Erythroblast (primary cell): ENCODE data around the gene NCLN.
A peak's percentile ranks its signal among the peaks of the same experiment; 100 is the strongest.
"Not testable (repeated sequence)": the region's sequence is repeated elsewhere in the genome, so short reads cannot be mapped to it uniquely, and the experiment has no call there.

Experiments used
- DNase-seq, 2 experiments: peaks; one replicate each; lab custom pipeline; 2025; lab: John Stamatoyannopoulos, UW
- GATA1 ChIP-seq: IDR thresholded peaks from 2 replicates; pipeline ENCODE4 v1.6.1; 2011; ENCODE audit warnings: low read depth, mild to moderate bottlenecking, control low read depth, low read length, moderate library complexity
- POLR2A ChIP-seq: IDR thresholded peaks from 2 replicates; pipeline ENCODE4 v1.6.1; 2011; ENCODE audit warnings: mild to moderate bottlenecking, low read length

Gene NCLN

DNA sequence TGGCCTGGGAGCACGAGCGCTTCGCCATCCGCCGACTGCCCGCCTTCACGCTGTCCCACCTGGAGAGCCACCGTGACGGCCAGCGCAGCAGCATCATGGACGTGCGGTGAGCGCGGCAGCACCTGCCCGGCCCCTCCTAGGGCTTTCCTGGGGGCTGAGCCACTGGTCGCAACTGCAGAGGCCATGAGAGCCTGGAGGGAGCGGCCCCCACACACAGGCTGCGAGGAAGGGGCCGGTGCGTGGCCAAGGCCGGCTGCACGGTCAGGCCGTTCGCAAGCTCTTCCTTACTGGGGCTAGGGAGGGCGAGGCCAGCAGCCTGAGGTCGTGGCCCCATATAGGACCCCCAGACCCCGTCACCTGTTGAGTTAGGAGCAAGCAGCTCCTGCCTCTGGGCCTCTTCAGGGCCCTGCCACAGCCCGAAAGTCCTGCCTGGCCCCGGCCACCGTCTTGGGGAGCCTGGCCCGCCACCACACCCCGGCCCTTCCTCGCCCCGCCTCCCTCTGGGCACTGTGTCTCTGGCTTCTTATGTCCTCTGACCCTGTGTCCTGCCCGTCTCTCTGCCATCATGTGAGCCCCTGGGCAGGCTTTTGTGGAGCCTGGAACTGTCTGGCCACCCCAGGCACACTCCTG is 19.0 kb downstream of the NCLN start:
- TF ChIP-seq GATA1 (no peak), POLR2A (no peak)
- DNase-seq: no peak

DNA sequence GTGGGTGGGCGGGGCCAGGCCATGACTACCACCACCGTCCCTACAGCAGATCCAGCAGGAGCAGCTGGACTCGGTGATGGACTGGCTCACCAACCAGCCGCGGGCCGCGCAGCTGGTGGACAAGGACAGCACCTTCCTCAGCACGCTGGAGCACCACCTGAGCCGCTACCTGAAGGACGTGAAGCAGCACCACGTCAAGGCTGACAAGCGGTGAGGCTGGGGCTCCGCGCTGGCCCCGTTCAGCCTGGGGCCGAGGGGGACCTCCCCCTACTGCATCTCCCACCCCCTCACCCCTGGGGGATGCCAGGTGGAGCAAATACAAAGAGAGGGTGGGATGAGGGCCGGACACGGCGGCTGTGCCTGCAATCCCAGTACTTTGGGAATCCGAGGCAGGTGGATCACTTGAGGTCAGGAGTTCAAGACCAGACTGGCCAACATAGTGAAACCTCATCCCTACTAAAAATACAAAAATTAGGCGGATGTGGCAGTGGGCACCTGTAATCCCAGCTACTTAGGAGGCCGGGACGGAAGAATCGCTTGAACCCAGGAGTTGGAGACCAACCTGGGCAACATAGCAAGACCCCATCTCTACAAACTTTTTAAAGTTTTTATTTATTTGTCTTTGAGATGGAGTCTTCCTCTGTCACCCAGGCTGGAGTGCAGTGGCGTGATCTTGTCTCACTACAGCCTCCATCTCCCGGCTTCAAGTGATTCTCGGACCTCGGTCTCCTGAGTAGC is 20.7 kb downstream of the NCLN start:
- TF ChIP-seq POLR2A (no peak), GATA1 (no peak)
- no peak for DNase-seq

DNA sequence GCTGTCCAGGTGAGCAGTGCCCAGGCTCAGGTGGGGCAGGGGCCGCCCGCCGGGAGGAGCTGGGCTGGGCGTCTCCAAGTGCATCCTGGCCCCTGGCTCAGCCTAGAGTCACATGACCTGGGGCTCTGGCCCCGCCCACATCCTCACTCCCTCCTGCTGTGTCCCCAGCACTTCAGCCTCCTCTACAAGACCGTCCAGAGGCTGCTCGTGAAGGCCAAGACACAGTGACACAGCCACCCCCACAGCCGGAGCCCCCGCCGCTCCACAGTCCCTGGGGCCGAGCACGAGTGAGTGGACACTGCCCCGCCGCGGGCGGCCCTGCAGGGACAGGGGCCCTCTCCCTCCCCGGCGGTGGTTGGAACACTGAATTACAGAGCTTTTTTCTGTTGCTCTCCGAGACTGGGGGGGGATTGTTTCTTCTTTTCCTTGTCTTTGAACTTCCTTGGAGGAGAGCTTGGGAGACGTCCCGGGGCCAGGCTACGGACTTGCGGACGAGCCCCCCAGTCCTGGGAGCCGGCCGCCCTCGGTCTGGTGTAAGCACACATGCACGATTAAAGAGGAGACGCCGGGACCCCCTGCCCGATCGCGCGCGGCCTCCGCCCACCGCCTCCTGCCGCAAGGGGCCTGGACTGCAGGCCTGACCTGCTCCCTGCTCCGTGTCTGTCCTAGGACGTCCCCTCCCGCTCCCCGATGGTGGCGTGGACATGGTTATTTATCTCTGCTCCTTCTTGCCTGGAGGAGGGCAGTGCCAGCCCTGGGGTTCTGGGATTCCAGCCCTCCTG is 21.9 kb downstream of the NCLN start:
- TF ChIP-seq POLR2A: no peak
- no peak for TF ChIP-seq GATA1
- no peak for DNase-seq

DNA sequence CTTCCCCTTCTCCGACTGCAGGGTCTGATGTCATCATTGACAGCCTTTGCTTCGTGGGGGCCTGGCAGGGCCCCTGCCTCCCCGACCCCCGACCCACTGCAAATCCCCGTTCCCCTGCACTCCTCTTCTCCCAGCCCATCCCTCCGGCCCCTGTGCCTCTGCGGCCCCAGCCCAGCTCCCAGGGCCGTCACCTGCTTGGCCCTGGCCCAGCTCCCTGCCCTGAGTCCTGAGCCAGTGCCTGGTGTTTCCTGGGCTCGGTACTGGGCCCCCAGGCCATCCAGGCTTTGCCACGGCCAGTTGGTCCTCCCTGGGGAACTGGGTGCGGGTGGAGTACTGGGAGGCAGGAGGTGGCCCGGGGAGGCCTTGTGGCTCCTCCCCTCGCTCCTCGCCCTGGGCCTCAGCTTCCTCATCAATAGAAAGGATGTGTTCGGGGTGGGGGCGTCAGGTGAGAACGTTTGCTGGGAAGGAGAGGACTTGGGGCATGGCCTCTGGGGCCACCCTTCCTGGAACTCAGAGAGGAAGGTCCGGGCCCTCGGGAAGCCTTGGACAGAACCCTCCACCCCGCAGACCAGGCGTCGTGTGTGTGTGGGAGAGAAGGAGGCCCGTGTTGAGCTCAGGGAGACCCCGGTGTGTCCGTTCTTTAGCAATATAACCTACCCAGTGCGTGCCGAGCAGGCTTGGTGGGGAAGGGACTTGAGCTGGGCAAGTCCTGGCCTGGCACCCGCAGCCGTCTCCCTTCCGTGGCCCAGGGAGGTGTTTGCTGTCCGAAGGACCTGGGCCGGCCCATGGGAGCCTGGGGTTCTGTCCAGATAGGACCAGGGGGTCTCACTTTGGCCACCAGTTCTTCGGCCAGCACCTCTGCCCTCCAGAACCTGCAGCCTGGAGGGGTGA is 22.8 kb downstream of the NCLN start:
- TF ChIP-seq POLR2A: no peak
- no peak for TF ChIP-seq GATA1
- no peak for DNase-seq

DNA sequence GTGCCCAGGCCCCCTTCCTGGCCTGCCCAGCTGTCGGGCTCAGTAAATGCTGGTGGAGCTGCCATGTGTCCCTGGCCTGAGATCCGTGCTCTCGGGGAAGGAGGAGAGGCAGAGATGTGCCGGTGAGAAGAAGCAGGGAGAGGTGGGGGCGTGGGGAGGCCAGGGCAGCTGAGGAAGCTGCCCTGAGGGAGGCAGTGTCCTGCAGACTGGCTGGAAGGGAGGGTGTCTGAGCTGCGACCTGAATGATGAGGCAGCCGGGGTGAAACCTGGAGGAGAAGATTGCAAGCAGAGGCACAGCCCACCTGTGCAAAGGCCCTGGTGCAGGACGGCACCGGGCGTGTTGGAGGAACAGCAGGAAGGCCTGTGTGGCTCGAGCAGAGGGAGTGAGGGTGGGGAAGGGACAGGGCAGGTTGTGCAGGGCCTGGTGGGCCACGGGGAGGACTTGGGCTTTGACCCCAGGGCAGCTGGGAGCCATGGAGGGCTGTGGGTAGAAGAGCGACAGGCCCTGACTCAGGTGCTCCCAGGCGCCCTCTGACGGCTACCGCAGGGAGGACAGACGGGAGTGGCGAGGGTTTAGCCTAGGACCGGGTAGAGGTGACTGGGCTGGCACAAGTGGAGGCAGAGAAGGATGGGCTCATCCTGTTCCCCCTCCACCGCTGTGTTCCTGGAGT is 24.8 kb downstream of the NCLN start:
- TF ChIP-seq POLR2A (no peak), GATA1 (no peak)
- peak; percentile 46 to 69 for DNase-seq

DNA sequence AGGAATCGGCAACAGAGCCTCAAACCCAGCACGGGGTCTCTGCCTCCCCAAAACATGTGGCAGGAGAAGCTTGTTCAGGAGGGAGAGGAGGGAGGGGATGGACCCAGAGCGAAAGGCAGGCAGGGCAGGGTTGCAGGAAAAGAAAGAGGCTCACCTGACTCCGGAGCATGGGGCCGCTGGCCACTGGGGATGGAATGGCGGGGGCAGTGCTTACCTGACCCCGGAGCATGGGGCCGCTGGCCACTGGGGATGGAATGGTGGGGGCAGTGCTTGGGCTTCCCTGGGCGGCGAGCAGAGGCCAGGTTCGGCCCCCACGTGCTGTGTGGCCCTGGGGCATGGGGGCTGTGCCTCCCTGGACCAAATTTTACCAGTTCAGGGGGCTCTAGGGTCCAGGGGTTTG is 25.5 kb downstream of the NCLN start:
- TF ChIP-seq GATA1: no peak
- TF ChIP-seq POLR2A: no peak
- no peak for DNase-seq

DNA sequence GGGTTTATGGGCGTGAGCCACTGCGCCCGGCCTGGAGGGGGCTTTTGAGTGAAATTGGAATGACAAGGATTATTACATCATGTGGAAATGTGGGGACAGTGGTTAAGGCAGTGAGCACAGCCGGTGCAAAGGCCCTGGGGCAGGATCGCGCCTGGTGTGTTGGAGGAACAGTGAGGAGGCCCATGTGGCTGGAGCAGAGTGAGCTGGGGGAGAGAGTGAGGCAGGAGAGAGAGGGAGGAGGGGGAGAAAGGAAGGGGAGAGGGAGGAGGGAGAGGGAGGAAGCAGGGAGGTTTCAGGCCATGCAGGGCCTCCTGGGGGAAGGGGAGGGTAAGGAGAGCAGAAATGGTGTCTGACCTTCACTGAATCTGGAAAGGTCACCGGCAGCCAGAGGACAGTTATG is 27.4 kb downstream of the NCLN start:
- TF ChIP-seq POLR2A (no peak), GATA1 (no peak)
- no peak for DNase-seq

DNA sequence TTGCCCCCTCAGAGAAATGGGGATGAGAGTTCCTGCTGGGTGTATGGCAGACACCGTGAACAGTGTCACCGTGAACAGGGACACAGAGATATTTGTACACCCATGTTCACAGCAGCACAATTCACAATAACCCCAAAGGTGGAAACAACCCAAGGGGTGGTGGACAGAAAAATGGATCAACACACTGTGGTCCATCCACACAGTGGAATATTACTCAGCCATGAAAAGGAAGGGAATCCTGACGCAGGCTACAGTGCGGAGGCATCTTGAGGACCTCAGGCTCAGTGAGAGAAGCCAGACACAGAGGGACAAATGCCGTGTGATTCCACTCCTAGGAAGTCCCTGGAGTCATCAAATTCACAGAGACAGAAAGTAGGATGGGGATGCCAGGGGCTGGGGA is 31.1 kb downstream of the NCLN start:
- DNase-seq: no peak
- no peak for TF ChIP-seq POLR2A
- TF ChIP-seq GATA1: no peak

DNA sequence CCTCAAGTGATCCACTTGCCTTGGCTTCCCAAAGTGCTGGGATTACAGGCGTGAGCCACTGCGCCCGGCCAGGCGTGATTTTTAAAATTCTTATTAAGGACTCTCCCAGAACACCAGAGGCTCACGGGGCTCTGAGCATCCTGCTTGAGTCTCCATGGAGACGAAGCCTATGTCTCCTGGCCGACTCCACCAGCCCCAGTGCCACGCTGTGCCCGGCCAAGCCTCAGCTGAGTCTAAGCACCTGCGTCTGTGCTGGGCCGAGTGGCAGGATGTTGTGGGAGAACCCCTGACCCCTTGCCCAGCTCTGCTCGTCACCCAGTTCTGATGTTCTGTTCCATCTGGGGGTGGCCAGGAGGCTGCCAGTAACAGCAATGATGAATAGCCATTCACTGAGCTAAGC is 34.8 kb downstream of the NCLN start:
- no peak for DNase-seq
- TF ChIP-seq GATA1 (no peak), POLR2A (no peak)

DNA sequence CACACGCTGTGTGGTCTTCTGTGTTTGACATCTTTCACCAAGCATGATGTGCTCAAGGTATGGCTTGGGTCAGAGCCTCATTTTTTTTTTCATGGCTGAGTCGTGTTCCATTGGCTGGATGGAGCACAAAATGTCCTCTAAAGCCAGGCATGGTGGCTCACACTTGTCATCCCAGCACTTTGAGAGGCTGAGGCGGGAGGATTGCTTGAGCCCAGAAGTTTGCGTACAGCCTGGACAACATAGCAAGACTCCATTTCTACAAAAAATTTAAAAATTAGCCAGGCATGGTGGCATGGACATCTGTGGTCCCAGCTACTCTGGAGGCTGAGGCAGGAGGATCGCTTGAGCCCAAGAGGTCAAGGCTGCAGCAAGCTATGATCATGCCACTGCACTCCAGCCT is 35.8 kb downstream of the NCLN start:
- not testable (repeated sequence) for DNase-seq

DNA sequence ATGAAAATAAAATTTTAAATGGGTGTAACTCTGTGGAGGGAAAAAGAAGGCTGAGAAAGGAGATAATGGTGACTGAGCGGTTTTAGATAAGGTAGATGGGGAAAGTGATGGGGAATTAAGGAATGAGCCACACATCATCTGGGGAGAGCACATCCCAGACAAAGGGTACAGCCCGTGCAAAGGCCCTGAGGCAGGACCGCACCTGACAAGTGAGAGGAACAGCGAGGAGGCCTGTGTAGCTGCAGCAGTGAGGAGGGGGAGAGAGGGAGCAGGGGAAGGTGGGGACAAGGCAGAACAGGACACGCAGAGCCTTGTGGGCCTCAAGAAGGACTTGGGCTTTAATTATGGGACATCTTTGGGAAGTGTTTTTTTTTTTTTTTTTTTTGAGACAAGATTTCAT is 37.0 kb downstream of the NCLN start:
- TF ChIP-seq POLR2A (no peak), GATA1 (no peak)
- DNase-seq: no peak

DNA sequence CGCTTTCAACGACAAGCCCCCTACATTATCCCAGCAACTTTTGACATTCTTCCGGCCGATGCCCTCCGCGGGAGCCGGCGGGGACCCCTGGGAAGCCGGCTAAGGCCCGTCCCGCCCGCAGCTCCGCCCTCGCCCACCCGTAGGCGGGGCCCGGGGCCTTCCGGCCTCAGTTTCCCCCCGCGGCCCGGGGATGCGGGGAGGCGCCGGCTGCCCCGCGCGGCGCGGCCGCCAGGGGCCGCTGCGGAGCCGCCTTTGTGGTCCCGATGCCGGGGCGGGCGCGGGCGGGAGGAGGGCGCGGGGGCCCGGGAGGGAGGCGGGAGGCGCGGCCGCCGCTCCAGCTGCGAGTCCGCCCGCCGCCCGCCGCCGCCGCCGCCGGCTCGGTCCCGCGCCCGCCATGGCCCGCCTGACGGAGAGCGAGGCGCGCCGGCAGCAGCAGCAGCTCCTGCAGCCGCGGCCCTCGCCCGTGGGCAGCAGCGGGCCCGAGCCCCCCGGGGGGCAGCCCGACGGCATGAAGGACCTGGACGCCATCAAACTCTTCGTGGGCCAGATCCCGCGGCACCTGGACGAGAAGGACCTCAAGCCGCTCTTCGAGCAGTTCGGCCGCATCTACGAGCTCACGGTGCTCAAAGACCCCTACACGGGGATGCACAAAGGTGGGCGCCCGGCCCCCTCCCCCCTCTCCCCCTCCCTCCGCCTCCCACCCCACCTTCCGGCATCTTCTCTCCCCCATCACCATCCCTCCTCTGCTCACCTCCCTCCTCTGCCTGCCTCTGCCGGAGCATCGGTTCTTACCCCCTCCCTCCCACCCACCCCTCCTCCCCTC is 38.8 kb downstream of the NCLN start, which contains the start of gene CELF5:
Gene CELF5 (plus strand): TSS at position 316 of the 823 bp plus-strand sequence. CDS start 79 bp downstream, at position 395.
- TF ChIP-seq GATA1: no peak
- no peak for TF ChIP-seq POLR2A
- DNase-seq: peak; percentile 64 to 80

DNA sequence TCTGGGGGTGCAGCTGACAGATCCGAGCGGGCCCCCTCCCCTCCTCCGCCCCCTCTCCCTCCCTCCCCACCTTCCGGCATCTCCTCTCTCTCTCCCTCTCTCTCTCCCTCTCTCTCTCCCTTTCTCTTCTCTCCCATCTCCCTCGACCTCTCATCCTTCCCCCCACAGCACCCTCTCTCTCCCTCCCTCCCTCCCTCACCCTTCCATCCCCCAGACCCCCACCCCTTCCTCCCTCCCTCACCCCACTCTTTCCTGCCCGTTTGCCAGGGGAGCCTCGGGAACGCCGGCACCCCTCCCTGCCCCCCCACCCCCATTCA is 39.4 kb downstream of the NCLN start:
- TF ChIP-seq GATA1: no peak
- TF ChIP-seq POLR2A: no peak
- DNase-seq: no peak
